GM21737 (cell line): Measurements from ENCODE around the gene SLC9B1.
"Not testable (repeated sequence)": the region's sequence is repeated elsewhere in the genome, so short reads cannot be mapped to it uniquely, and the experiment has no call there.

Experiments used
- ATAC-seq: cut with Tn5 transposase; IDR thresholded peaks from one replicate; pipeline ENCODE4 v1.9.1; 2021; ENCODE audit warnings: mild to moderate bottlenecking, moderate library complexity; ENCODE audit not compliant: unreplicated experiment

The SLC9B1 gene

DNA sequence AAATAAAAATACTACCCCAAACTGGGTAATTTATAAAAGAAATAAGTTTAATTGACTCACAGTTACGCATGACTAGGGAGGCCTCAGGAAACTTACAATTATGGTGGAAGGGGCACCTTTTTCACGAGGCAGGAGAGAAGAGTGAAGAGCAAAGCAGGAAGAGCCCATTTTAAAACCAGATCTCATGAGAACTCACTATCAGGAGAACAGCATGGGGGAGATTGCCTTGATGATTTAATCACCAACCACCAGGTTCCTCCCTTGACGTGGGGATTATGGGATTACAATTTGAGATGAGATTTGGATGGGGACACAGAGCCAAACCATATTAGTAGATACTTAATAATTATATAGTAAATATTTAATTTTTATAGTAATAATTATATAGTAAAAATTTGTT lies 140.6 kb downstream of the SLC9B1 start:
- ATAC-seq = no peak

DNA sequence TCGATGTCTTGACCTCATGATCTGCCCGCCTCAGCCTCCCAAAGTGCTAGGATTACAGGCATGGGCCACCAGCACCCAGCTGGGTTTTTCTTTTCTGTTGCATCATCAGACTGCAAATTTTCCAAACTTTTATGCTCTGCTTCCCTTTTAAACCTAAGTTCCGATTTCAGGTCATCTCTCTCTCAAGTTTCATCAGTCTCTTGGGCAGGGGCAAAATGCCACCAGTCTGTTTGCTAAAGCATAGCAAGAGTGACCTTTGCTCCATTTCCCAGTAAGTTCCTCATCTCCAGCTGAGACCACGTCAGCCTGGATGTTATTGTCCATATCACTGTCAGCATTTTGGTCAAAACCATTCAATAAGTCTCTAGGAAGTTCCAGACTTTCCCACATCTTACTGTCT lies 141.2 kb downstream of the SLC9B1 start:
- ATAC-seq = not testable (repeated sequence)

- not testable (repeated sequence) for ATAC-seq
These were observed 141.9 kb downstream of the SLC9B1 start for GRCh38 chr4:102877477-102878106.

- ATAC-seq = no peak
These were observed 147.7 kb downstream of the SLC9B1 start for GRCh38 chr4:102871772-102872171.

DNA sequence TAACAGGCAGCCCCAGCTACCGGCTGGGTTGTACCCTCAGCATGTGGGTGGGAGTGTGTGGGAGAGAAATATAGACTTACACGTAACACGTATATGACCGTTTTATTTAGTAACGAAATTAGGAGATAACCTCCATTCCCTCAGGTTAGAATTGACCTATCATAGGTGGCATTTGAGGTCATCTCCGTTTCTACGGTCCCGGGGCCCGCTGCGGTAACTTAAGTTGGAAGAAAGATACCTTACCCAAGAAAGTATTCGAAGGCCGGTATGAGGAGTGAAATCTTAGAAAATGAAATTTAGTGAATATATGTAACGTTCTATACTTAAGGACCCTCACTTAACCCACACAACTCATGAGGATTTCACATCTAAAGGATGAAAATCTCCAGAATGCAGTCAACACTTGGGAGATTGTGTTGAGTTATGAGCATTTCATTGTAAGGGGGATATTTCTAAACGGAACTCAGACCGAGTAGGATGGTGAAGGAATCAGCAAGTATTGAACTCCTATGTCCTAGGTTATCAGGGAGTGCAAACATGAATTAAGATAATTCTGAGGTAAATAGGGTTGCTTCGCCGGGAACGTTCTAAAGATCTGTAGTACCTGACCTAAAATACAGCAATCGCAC lies 149.8 kb downstream of the SLC9B1 start:
- peak; percentile 23 for ATAC-seq

DNA sequence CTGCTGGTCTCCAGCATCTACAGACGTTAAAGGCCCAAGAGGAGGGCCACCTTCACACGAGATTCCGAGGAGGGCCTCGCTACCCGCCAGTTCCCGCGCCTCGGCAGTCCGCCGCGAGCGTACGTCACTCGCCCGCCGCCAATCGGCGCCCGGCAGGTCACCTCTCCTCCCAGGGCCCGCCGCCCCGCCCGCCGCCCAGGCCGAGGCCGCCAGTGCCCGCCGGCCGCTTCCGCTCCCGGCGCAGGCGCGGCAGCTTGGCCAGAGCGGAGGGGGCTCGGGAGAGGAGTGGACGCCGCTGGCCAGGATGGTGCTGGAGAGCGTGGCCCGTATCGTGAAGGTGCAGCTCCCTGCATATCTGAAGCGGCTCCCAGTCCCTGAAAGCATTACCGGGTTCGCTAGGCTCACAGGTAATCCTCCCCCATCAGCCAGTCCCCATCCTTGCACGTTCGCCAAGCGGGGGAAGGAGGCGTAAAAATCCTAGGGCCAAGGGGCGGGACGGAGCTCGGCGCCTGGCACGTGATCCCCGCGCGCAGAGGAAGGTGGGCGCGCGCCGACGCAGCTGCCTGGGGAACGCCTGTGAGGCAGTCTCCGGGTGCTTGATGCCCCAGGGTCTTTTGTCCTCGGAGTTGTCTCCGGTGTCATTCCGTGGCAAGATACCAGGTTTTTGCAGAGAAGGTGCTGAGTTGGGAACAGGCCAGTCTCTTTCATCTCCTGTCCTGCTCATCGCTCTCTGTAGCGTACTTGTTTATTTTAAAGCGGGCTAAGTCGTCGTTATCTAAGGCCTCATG lies 150.5 kb downstream of the SLC9B1 start, which contains the start of gene CISD2:
Gene CISD2, plus strand, starts transcription at position 212 of the 788 bp plus-strand sequence. Its CDS starts 93 bp downstream, at position 305.
- ATAC-seq = peak; percentile 84

DNA sequence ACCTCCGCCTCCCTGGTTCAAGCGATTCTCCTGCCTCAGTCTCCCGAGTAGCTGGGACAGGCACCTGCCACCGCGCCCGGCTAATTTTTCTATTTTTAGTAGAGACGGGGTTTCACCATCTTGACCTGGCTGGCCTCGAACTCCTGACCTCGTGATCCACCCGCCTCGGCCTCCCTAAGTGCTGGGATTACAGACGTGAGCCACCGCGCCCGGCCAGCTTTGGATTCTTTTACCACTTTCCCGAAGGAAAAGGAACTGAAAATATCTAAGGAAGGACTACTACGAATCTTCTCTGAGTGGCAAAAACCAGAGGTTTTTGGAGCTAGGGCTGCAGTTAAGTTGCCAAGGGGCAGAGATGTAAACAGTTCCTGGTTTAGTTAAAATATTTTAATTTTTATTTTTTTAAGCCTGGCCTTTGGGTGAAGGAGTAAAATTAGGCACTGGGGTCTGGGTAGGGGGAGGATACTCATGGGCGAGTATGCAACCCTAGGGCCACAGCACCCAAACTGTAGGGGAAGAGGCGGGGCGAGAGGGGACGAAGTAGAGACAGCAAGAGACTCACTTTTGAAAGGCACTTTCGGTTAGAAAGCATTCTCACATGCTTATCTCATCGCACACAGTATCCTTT lies 151.2 kb downstream of the SLC9B1 start:
- ATAC-seq = peak; percentile 44

GRCh38 chr4:102867278-102868152 lies 152.0 kb downstream of the SLC9B1 start:
- ATAC-seq = no peak

- not testable (repeated sequence) for ATAC-seq
These were observed 154.2 kb downstream of the SLC9B1 start for GRCh38 chr4:102865327-102865726.

DNA sequence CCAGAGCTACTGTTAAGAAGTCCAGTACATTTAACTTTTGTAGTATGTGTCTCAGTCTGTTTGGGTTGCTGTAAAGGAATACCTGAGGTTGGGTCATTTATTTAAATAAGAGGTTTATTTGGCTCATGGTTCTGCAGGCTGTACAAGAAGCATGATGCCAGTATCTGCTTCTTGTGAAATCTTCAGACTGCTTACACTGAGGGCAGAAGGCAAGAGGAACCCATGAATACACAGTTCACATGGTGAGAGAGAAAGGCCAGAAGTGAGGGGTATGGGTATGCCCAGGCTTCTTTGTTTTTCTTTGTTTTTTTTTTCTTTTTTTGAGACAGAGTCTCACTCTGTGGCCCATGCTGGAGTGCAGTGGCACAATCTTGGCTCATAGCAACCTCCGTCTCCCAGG lies 156.8 kb downstream of the SLC9B1 start:
- no peak for ATAC-seq

- no peak for ATAC-seq
These were observed 157.5 kb downstream of the SLC9B1 start for GRCh38 chr4:102862016-102862415.

- no peak for ATAC-seq
These were observed 158.7 kb downstream of the SLC9B1 start for GRCh38 chr4:102860611-102861324.

GRCh38 chr4:102858828-102859464 lies 160.6 kb downstream of the SLC9B1 start:
- ATAC-seq = no peak
